ENCODE results near the gene UBLCP1.

The UBLCP1 gene

DNA sequence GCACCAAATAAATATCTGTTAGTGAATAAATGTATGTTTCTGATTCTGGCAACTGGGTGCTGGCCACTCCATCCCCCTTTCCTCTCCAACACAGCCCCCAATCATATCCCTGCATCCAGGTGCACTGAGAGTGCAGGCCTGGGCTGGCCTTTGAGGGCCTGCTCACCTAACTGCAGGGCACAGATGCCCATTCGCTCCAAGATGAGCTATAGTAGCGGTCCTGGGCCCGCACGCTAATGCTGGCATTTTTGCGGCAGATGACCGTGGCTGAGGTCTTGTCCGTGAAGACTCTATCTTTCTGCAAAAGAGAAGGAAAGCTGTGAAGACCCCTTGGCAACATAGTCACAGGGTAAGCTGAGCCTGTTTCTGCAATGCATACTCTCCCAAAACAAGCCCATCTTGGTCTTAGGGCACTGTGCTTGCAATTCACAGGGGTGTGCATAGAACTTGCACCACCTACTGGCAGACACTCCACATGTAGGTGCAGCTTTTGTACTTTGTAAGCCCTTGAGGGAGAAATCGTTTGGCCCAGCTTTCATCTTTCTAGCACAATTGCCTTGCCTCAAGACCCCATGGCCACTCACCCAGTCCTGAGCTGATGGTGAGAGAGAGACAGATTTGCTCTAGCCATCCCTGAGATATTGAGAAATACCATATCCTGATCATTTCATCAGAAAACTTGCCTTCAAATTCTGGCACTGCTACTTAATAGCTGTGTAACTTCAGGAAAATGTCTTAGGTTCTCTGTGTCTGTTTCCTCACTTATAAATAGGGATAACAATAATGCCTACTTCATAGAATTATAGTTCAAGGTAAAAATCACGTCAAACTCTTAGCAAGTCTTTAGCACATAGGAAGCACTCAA lies 53.7 kb downstream of the UBLCP1 start:
- peak; percentile 58 for DNase-seq

DNA sequence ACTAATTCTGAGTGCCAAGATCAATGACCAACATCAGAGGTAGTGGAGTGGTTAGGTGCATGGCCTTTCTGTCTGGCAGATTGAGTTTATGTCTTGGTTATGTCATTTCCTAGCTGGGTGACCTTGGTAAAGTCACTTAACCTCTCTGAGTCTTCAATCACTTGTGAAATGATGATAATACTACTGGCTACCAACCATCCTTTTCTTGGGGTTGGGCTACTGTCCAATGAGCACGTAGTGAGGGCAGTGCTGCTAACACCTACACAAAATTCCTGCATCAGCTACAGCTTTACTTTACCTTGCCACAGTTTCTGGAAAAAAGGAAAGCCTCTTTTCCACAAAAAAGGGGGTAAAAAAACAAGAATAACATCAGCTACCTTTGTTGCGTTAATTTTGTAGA lies 54.8 kb downstream of the UBLCP1 start:
- DNase-seq, result no peak

DNA sequence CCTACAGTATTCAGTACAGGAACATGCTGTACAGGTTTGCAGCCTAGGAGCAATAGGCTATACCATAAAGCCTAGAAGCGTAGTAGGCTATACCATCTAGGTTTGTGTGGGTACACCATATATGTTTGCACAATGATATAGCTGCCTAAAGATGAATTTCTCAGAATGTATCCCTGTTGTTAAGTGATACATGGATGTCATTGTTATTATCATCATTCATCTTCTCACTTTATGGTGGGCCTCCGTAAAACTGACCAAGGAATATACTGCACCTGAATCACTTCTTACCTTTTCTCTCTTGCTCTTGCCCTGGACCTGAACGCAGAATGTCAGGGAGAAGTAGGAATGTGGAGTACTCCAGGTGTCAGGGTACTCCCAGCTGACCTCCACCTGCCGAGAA lies 55.4 kb downstream of the UBLCP1 start:
- DNase-seq, result no peak

DNA sequence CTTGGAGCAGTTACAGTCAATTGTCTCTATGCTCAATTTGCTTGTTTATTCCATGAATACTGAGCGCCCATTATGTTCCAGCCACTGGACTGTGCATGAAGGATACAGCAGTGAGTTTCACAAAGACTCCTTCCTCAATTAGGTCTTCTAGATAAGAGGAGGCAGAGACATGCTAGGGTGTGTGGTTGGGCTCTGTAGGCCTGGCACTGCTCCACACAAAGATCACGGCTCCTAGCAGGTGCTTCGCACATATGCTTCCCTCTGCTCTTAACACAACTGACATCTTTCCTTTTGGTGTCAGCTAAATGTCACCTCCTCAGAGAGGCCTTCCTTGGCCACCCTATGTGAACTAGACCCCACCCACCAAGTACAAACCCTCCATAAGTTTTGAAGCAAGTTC lies 56.3 kb downstream of the UBLCP1 start:
- no peak for DNase-seq

GRCh38 chr5:159319832-159320231 lies 56.7 kb downstream of the UBLCP1 start:
- DNase-seq, result no peak

DNA sequence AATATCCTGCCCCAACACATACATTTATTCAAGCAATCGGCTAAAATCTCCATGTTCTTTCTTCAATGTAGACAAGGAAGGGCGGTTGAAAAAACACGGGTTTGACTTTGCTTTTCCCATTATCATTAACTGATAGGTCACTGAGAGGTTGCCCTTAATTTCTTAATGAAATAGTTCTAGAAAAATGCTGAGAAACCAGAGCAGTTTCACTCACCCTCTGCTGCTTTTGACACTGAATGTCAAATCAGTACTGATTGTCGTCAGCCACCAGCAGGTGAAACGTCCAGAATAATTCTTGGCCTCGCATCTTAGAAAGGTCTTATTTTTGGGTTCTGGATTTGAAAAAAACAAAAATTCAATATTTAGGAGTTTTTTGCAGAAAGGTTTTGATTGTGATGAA lies 59.1 kb downstream of the UBLCP1 start:
- no peak for DNase-seq

GRCh38 chr5:159324102-159324755 lies 61.1 kb downstream of the UBLCP1 start:
- peak; percentile 95 for DNase-seq

GRCh38 chr5:159324986-159325385 lies 61.9 kb downstream of the UBLCP1 start:
- DNase-seq, result peak; percentile 35

GRCh38 chr5:159330131-159330800 lies 67.2 kb downstream of the UBLCP1 start, which contains the start of gene IL12B:
TSS of gene IL12B (minus strand) at chr5:159330487. CDS start at chr5:159326782, 3,705 bp downstream.
- peak; percentile 50 for DNase-seq

- no peak for DNase-seq
These were observed 68.2 kb downstream of the UBLCP1 start for GRCh38 chr5:159331093-159331973.

GRCh38 chr5:159332800-159333544 lies 69.9 kb downstream of the UBLCP1 start:
- DNase-seq, result no peak

DNA sequence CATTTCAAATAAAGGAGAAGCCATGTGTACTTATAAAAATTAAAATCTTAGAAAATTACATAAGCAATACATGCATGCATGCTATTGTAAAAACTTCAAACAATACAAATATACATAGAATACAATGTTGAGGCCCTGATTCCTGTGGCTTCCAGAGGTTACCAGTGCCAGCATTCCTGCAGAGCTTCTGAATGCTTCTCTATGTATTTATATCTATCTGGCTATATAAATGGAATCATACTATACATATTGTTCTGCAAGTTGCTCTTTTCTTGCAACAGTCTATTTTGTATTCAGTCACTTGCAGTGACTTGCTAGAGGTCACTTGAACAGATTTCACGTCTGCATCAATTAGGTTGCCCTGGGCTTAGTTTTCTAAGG lies 70.4 kb downstream of the UBLCP1 start:
- DNase-seq, result peak; percentile 67

All from fibroblast of upper back skin (primary cell).